Nephron (organoid): Measurements from ENCODE around the gene KRT85.

Experiments used
- H3K27ac Mint-ChIP-seq, 3 experiments: 2 replicates each; pipeline ENCODE4 v1.8.0; 2020; ENCODE audit warnings: mixed read lengths in 3 of 3, mild to moderate bottlenecking in 2 of 3, moderate library complexity in 1 of 3
- H3K27me3 Mint-ChIP-seq: 2 replicates; pipeline ENCODE4 v1.8.0; 2021; ENCODE audit warnings: low read depth, mild to moderate bottlenecking, moderate library complexity, mixed read lengths
- H3K36me3 Mint-ChIP-seq: 2 replicates; pipeline ENCODE4 v1.8.0; 2020; ENCODE audit warnings: low read depth, mixed read lengths
- H3K4me1 Mint-ChIP-seq: 2 replicates; pipeline ENCODE4 v1.8.0; 2020; ENCODE audit warnings: mixed read lengths
- H3K4me3 Mint-ChIP-seq, 3 experiments: 2 replicates each; pipeline ENCODE4 v1.8.0; 2020; ENCODE audit warnings: mild to moderate bottlenecking in 3 of 3, mixed read lengths in 3 of 3, moderate library complexity in 2 of 3
- H3K9me3 Mint-ChIP-seq: 2 replicates; pipeline ENCODE4 v1.8.0; 2020; ENCODE audit warnings: mixed read lengths
- CTCF ChIP-seq, 3 experiments: fragments of 200-600 bp; sonication (generic); IDR thresholded peaks; one replicate each; pipeline ENCODE4 v1.5.0; 2021; ENCODE audit warnings: antibody characterized with exemption in 3 of 3; ENCODE audit not compliant: unreplicated experiment in 3 of 3

Gene KRT85

GRCh38 chr12:52366738-52367485 lies at the start of gene KRT85:
Gene KRT85 (minus strand): TSS chr12:52367481. CDS start chr12:52367405, 76 bp downstream.
- Mint-ChIP-seq H3K4me1 (peaks cover 26% of the 10 kb centered on the region), H3K27ac (no peak within 1 kb of the TSS), H3K9me3 (no peaks in the 10 kb centered on the region), H3K36me3 (no peaks in the 10 kb centered on the region), H3K27me3 (peaks cover 37% of the 10 kb centered on the region), H3K4me3 (no peak within 1 kb of the TSS)
- no peak for TF ChIP-seq CTCF (IDR thresholded peaks at IDR 0.05; ENCODE audit: unreplicated experiment in 3 of 3)

- peaks cover 11% of the 10 kb centered on the region for H3K27me3 Mint-ChIP-seq
- peaks cover 6% of the 10 kb centered on the region for H3K4me1 Mint-ChIP-seq
- H3K36me3 Mint-ChIP-seq = no peaks in the 10 kb centered on the region
- peaks cover 2% of the 10 kb centered on the region for H3K9me3 Mint-ChIP-seq
- H3K27ac Mint-ChIP-seq = no peak overlapping the region
- TF ChIP-seq CTCF (IDR thresholded peaks at IDR 0.05; ENCODE audit: unreplicated experiment in 3 of 3) = no peak
- H3K4me3 Mint-ChIP-seq = no peak overlapping the region
Observed at GRCh38 chr12:52416795-52417194, 49.5 kb upstream of the KRT85 start.

GRCh38 chr12:52415870-52416750 lies 48.8 kb upstream of the KRT85 start:
- no peak for TF ChIP-seq CTCF (IDR thresholded peaks at IDR 0.05; ENCODE audit: unreplicated experiment in 3 of 3)
- Mint-ChIP-seq H3K36me3 (no peaks in the 10 kb centered on the region), H3K27me3 (peaks cover 14% of the 10 kb centered on the region), H3K9me3 (peaks cover 2% of the 10 kb centered on the region), H3K4me3 (no peak overlapping the region), H3K27ac (peak overlapping the region in 1 of 3 experiments; percentile 7), H3K4me1 (peaks cover 6% of the 10 kb centered on the region)

- no peak for TF ChIP-seq CTCF (IDR thresholded peaks at IDR 0.05; ENCODE audit: unreplicated experiment in 3 of 3)
- Mint-ChIP-seq H3K4me3 (no peak overlapping the region), H3K36me3 (no peaks in the 10 kb centered on the region), H3K9me3 (peaks cover 2% of the 10 kb centered on the region), H3K4me1 (peaks cover 12% of the 10 kb centered on the region), H3K27ac (no peak overlapping the region), H3K27me3 (peaks cover 19% of the 10 kb centered on the region)
Observed at GRCh38 chr12:52414936-52415335, 47.7 kb upstream of the KRT85 start.

- Mint-ChIP-seq H3K4me1 (peaks cover 12% of the 10 kb centered on the region), H3K9me3 (no peaks in the 10 kb centered on the region), H3K36me3 (no peaks in the 10 kb centered on the region), H3K4me3 (no peak overlapping the region), H3K27me3 (peaks cover 19% of the 10 kb centered on the region), H3K27ac (no peak overlapping the region)
- TF ChIP-seq CTCF (IDR thresholded peaks at IDR 0.05; ENCODE audit: unreplicated experiment in 3 of 3) = no peak
Observed at GRCh38 chr12:52413782-52414345, 46.6 kb upstream of the KRT85 start.
